CD4-positive, alpha-beta T cell (primary cell): ENCODE data around the gene SYT2. TPM values are rescaled to one million over a fixed set of nuclear protein-coding genes. Genes with fewer than 3 reads are reported as not detected.

Source experiments
- ATAC-seq: fragments of 200-7000 bp; cut with Tn5 transposase; one replicate; pipeline ENCODE4 v1.10.0; 2022; ENCODE audit warnings: mild to moderate bottlenecking; ENCODE audit not compliant: poor library complexity
- CTCF ChIA-PET: fragments of 350-600 bp; sonication (Branson Sonifier 250); formaldehyde crosslinking; loops from one replicate; lab custom pipeline; 2021; ENCODE audit warnings: antibody characterized with exemption, inconsistent platforms; lab: Charles Lee
- POLR2A ChIA-PET: fragments of 350-600 bp; sonication (Branson Sonifier 250); formaldehyde crosslinking; loops from one replicate; lab custom pipeline; 2021; ENCODE audit warnings: antibody characterized with exemption, inconsistent platforms; lab: Charles Lee
- DNase-seq, 14 experiments: peaks; one replicate each; pipeline ENCODE4 v3.0.0-alpha.2; 2013 to 2020; ENCODE audit warnings: mixed read lengths in 2 of 14
- H3K27ac ChIP-seq, 2 donors: one replicate each; pipeline versions ENCODE4 v1.5.1 to v1.7.0; 2013; ENCODE audit warnings: low read length in 2 of 2, low read depth in 1 of 2, mild to moderate bottlenecking in 1 of 2
- H3K27me3 ChIP-seq, 2 experiments: 1 replicate in 1 of 2; 2 replicates in 1 of 2; pipeline versions ENCODE4 v1.6.1 to v1.7.0; 2013; ENCODE audit warnings: low read length in 2 of 2, control low read depth in 1 of 2, mild to moderate bottlenecking in 1 of 2, moderate library complexity in 1 of 2; ENCODE audit not compliant: insufficient read depth in 2 of 2, control insufficient read depth in 1 of 2
- H3K36me3 ChIP-seq: one replicate; pipeline ENCODE4 v1.6.1; 2013; ENCODE audit warnings: low read length, control low read depth; ENCODE audit not compliant: insufficient read depth
- H3K4me1 ChIP-seq: one replicate; pipeline ENCODE4 v1.6.1; 2013; ENCODE audit warnings: low read length, control low read depth; ENCODE audit not compliant: insufficient read depth
- H3K4me3 ChIP-seq: one replicate; pipeline ENCODE4 v1.5.1; 2013; ENCODE audit warnings: mild to moderate bottlenecking, low read length, moderate library complexity
- H3K9me3 ChIP-seq, 2 experiments: 1 replicate in 1 of 2; 2 replicates in 1 of 2; pipeline versions ENCODE4 v1.6.1 to v1.7.0; 2013; ENCODE audit warnings: low read length in 2 of 2, mild to moderate bottlenecking in 2 of 2, control low read depth in 1 of 2, moderate library complexity in 1 of 2; ENCODE audit not compliant: control insufficient read depth in 1 of 2, insufficient read depth in 1 of 2
- H3K27ac Mint-ChIP-seq: one replicate; pipeline ENCODE4 v1.8.0; 2020; ENCODE audit warnings: mixed read lengths
- H3K27me3 Mint-ChIP-seq: one replicate; pipeline ENCODE4 v1.8.0; 2021; ENCODE audit warnings: mixed read lengths
- H3K36me3 Mint-ChIP-seq: one replicate; pipeline ENCODE4 v1.8.0; 2021; ENCODE audit warnings: low read depth, mixed read lengths
- H3K4me1 Mint-ChIP-seq: one replicate; pipeline ENCODE4 v1.8.0; 2021; ENCODE audit warnings: low read depth, mixed read lengths
- H3K4me3 Mint-ChIP-seq: one replicate; pipeline ENCODE4 v1.8.0; 2020; ENCODE audit warnings: mild to moderate bottlenecking, mixed read lengths
- H3K9me3 Mint-ChIP-seq: one replicate; pipeline ENCODE4 v1.8.0; 2020; ENCODE audit warnings: mixed read lengths
- CTCF ChIP-seq: fragments of 200-600 bp; IDR thresholded peaks from one replicate; pipeline ENCODE4 v1.8.0; 2022; ENCODE audit warnings: antibody characterized with exemption, mild to moderate bottlenecking
- intact Hi-C, 2 experiments: fragments of 100-400 bp; cut with DNase I in 1 of 2; cut with micrococcal nuclease in 1 of 2; formaldehyde crosslinking; loops; one replicate each; pipeline versions ENCODE4 v1.15.1 to v1.9.0; 2023 to 2025; cut with DNase I, micrococcal nuclease
- total RNA-seq, 174 experiments: library from RNA in 2 of 174; stranded (reverse) in 2 of 174; gene quantifications; one replicate each; pipeline ENCODE4 v1.2.3 and lab custom pipeline; 2021 to 2026

The SYT2 gene
- total RNA-seq, 2 experiments from 2014 or later: not detected

GRCh38 chr1:202569393-202570322, 140.6 kb downstream of the SYT2 start:
- ChIA-PET CTCF (no interaction called here), POLR2A (no interaction called here)
- no peak overlapping the region for H3K4me3 ChIP-seq
- H3K9me3 ChIP-seq: no peaks in the 10 kb centered on the region
- DNase-seq: no peak
- intact Hi-C loops: no loop called here
- no peaks in the 10 kb centered on the region for H3K4me1 ChIP-seq
- H3K4me3 Mint-ChIP-seq: no peak overlapping the region
- TF ChIP-seq CTCF: no peak
- peaks cover 82% of the 10 kb centered on the region for H3K36me3 Mint-ChIP-seq
- ATAC-seq: no peak
- no peaks in the 10 kb centered on the region for H3K9me3 Mint-ChIP-seq
- no peak overlapping the region for H3K27ac Mint-ChIP-seq
- no peaks in the 10 kb centered on the region for H3K27me3 Mint-ChIP-seq
- H3K36me3 ChIP-seq: peaks cover 13% of the 10 kb centered on the region
- no peaks in the 10 kb centered on the region for H3K4me1 Mint-ChIP-seq
- no peak overlapping the region for H3K27ac ChIP-seq
- H3K27me3 ChIP-seq: no peaks in the 10 kb centered on the region

DNA sequence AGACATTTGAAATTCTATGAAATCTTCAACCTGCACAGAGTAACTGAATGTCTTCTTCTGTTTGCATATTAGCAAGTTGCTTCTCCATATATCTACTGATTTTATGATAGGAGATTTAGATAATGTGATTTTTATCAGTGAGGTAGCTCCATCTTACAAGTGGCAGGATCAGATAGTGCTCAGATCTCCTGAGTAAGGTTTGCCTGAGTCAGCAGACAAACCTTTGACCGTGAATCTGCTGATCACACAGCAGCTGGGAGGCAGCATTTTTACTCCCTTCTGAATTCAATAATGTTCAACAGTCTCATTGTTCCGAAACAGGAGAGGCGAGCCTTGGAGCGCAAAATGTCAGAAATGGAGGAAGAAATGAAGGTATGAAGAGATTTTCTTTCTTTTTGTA, 141.4 kb downstream of the SYT2 start:
- no peak overlapping the region for H3K4me3 ChIP-seq
- Mint-ChIP-seq H3K36me3 (peaks cover 85% of the 10 kb centered on the region), H3K4me3 (no peak overlapping the region), H3K9me3 (no peaks in the 10 kb centered on the region), H3K27ac (no peak overlapping the region), H3K27me3 (no peaks in the 10 kb centered on the region), H3K4me1 (no peaks in the 10 kb centered on the region)
- H3K4me1 ChIP-seq: no peaks in the 10 kb centered on the region
- DNase-seq: no peak
- H3K9me3 ChIP-seq: no peaks in the 10 kb centered on the region
- H3K27me3 ChIP-seq: no peaks in the 10 kb centered on the region
- ATAC-seq: no peak
- CTCF ChIA-PET: no interaction called here
- TF ChIP-seq CTCF: no peak
- H3K27ac ChIP-seq: no peak overlapping the region
- peaks cover 13% of the 10 kb centered on the region for H3K36me3 ChIP-seq
- POLR2A ChIA-PET: no interaction called here
- intact Hi-C loops: no loop called here

- no peak for TF ChIP-seq CTCF
- POLR2A ChIA-PET: no interaction called here
- Mint-ChIP-seq H3K27ac (no peak overlapping the region), H3K9me3 (no peaks in the 10 kb centered on the region), H3K36me3 (peaks cover 84% of the 10 kb centered on the region), H3K27me3 (no peaks in the 10 kb centered on the region), H3K4me1 (no peaks in the 10 kb centered on the region), H3K4me3 (no peak overlapping the region)
- CTCF ChIA-PET: no interaction called here
- intact Hi-C loops: no loop called here
- Histone ChIP-seq H3K36me3 (peaks cover 13% of the 10 kb centered on the region), H3K4me1 (no peaks in the 10 kb centered on the region), H3K27ac (no peak overlapping the region), H3K4me3 (no peak overlapping the region), H3K27me3 (no peaks in the 10 kb centered on the region), H3K9me3 (no peaks in the 10 kb centered on the region)
- ATAC-seq (no peak), DNase-seq (no peak)
Observed at GRCh38 chr1:202568410-202568809, 141.8 kb downstream of the SYT2 start.
